ENCODE data around the gene KPTN.

The KPTN gene

DNA sequence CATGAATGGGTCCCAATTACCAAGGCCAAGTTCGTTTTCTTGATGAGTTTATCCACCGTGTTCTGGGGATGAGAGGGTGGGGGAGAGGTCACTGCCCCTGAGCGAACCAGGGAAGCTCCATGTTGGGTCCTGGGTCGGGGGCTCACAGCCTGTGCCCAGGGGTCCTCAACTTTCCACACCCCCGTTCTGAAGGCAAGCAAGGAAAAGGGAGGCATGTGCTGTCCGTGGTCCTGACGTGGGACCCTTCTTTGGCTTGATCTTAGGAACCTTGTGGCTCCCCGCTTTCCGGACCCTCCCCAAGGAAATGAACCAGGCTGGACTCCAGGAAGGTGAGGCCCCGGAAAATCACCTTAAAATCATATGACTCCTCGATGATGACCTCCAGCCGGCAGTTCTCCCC lies 46.5 kb downstream of the KPTN start:
- no peak for DNase-seq

DNA sequence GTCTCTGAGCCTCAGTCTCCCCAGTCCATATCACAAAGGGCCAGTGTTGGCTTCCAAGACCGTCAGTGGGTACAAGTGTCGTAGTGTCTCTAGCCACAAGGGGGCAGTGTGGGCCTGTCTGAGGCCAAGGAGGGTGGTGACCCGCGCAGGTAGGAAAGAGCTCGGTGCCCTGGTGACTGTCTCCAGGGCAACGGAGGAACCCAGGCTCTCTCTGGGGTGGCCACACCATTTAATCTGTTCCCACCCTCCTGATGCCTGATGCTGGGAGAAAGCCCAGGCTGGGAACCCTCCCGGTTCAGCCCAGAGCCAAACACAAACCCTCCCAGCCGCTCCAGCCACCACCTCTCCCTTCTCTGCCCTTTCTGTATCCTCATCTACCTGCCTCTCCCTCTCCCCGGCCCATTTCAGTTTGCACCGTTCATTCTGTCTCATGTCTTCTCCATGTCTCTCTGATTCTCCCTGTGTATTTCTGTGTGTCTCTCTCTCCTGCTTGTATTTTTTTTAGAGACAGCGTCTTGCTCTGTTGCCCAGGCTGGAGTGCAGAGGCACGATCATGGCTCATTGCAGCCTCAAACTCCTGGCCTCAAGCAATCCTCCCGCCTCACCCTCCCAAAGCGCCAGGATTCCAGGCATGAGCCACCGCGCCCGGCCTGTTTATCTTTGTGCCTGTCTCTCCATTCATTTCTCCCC lies 47.2 kb downstream of the KPTN start:
- peak in 50 of 51 donors; percentile 10 to 87 (median 60) for DNase-seq

DNA sequence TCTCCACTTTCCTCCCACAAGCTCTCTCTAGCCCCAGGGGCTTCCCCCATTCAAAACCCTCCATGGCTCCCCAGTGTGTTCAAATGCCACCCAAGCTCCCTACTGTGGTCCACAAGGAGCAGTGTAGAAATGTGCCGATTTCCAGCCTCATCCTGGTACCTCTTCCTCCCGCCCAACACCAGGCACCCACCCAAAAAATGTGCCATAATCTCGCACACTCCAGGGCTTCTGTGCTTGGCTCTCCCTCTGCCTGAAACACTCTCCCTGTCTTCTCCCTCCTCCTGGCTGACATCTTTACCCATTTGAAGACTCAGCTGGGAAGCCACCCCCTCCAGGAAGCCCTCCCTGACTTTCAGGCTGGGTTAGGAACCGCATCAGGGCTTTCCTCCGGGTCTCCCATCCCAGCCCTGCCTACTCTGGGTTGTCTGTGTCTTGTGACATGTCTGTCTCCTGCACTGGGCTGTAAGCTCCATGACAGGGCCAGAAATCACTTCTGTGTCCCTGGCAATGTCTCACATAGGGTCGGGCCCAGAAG lies 48.1 kb downstream of the KPTN start:
- no peak for DNase-seq

DNA sequence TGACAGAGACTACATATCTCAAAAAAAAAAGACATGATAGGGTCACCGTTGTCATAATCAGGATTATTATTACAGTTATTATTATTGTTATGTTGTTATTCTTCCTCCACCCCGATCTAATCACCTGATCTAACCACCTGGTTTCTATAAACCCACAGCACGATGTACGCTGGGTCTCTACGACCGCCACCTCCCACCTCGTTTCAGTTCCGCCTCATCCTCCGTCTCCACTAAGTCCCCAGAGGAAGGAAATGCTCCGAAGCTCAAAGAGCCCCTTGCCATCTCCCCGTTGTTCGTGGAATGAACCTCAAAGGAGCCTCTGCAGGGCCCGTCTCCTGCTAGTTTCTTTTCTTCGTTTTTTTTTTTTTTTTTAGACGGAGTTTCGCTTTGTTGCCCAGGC lies 48.8 kb downstream of the KPTN start:
- DNase-seq: no peak

DNA sequence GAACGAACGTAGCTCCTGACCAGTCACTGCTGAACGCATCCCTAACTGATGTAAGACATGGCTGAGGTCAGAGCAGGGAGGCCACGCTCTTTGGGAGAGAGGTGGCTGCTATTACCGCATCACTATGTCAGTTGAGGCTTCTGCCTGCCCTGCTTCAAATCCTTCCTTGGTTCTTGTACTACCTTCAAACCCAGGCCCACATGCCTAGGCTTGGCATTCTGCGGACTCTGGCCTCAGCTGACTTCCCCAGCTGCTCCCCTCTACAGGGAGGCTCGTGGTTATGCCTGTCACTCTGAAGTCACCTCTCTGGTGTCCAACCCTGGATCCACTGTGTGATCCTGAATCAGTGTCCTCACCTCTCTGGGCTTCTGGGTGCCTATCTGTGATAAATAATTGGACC lies 49.9 kb downstream of the KPTN start:
- no peak for DNase-seq

DNA sequence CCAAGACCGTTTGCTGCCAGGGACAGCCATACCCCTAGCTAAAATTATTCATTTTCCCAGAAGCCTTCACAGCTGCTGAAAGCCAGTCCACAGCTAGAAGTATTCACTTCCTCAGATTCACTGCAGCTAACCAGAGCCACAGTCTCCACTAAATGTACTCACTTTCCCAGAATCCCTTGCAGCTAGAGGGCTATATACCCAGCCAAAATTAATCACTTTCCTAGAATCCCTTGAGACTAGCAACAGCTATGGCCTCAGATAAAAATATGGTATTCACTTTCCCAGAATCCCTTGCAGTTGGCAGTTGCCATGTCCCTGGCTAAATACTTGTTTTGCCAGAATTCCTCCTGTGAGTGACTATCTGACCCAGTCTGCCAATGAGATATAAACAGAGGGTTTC lies 50.9 kb downstream of the KPTN start:
- no peak for DNase-seq

DNA sequence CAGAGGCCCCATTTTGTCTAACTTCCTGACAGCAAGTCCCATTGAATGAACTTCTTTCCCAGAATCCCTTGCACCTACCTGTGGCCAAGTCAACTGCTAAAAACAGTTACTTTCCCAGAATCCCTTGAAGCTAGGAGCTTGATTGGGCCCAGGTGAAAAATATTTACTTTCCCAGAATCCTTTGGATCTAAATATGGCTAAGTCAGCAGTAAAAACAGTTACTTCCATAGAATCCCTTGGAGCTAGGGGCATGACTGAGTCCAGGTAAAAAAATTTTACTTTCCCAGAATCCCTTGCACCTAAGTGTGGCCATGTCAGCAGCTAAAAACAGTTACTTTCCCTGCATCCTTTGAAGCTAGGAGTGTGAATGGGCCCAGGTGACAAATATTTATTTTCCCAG lies 51.5 kb downstream of the KPTN start:
- DNase-seq: no peak

DNA sequence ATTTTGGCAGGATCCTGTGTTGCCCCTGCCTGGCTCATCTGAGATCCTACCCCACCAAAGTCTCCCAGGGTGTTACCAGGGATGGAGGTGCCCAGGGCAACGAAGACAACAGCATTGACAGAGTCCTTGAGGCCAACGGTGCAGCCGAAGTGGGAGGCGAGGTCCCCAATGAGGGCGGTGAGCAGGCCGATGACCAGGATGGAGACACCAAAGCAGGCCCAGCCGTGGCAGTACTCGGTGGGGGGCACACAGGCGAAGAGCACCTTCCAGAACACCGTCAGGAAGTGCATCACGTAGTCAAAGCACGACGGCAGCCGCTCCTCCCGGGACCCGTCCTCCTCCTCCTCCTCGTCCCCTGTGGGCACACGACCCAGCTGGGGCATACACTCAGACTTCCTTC lies 51.9 kb downstream of the KPTN start:
- DNase-seq: no peak

DNA sequence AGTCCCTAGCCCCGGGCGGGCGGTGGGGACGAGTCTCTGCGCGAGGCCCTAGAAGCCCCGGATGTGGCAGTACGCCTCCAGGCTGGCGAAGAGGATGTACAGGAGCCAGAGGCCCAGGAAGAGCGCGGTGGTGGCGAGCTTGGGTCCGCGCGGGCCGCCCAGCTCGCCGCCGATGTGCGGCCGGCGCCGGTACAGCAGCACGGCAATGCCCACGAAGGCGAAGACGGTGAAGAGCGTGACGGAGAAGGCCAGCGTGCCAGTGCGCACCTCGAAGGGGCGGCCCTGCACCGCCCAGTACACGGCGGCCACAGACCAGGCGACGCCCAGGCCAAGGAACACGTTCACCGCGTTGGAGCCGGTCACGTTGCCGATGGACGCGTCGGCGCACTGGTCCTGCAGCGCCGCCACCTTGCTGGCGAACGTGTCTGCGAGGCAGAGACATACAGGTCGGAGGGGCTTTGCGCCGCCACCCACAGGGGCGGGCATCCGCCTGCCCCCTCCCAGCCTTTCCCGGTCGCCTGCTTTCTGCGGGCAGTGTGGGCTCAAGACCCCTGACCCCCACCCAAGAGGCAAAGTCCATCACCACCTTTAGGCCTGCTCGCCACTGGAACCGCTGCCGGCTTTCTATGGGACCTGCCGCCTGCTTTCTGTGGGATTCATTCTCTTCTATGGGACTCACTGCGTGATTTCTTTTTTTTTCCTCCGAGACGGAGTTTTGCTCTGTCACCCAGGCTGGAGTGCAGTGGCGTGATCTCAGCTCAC lies 53.8 kb downstream of the KPTN start:
- DNase-seq: no peak

DNA sequence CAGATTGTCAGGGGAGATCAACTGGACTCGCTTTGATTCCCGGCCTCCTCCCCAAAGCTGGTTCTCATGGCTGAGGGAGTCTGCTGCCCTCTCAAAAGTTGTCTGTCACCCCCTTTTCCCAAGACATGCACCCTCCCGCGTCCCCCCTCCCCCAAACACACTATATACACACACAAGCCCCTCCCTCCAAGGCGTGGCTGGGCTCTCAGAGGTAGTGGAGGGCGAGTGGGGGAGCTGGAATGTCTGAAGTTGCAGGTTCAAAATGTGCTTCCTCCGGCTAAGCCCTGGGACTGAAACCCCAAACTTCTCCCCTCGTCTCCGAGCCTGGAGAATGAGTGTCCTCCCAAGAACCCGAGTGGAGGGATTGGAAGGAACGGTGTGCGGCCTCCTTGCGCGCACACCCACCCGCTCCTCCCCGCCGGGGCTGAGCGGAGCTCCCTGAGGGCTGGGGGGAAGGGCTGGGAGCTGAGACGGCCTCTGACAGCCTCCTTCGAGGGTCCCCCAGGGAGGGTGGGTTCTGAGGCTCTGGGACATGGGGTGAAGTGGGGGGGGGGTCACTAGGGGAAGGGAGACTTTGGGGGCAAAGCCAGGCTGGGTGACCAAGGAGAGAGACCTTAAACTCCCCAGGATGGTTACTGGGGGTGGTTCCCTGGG lies 54.8 kb downstream of the KPTN start:
- DNase-seq: no peak

DNA sequence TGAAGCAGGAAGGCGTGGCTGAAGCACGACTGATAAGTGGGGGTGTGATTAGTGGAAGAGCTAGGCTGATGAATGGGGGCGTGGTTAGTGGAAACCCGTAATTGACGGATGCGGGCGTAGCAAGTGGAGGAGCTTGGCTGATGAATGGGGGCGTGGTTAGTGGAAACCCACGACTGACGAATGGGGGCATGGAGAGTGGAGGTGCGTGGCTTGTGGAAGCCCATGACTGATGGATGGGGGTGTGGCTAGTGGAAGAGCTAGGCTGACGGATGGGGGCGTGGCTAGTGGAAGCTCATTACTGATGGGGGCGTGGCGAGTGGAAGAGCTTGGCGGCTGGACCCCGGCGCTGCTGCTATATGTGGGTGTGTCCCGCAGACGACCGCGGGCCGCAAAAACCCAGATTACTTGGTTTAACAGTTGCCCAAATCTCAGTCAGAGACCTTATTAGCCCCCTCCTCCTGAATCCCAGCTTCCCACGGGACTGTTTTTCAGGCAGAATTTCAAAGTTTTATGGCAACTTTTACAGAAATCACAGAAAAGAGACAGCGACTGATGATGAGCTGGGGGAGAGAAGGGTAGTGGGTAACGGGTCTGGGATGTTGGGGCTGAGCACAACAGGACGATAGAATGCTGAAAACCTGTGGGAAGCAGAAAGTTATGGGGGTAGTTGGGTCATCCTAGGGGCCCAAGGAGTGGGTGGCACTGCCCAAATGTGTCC lies 55.7 kb downstream of the KPTN start:
- peak in 50 of 51 donors; percentile 2 to 93 (median 66) for DNase-seq

DNA sequence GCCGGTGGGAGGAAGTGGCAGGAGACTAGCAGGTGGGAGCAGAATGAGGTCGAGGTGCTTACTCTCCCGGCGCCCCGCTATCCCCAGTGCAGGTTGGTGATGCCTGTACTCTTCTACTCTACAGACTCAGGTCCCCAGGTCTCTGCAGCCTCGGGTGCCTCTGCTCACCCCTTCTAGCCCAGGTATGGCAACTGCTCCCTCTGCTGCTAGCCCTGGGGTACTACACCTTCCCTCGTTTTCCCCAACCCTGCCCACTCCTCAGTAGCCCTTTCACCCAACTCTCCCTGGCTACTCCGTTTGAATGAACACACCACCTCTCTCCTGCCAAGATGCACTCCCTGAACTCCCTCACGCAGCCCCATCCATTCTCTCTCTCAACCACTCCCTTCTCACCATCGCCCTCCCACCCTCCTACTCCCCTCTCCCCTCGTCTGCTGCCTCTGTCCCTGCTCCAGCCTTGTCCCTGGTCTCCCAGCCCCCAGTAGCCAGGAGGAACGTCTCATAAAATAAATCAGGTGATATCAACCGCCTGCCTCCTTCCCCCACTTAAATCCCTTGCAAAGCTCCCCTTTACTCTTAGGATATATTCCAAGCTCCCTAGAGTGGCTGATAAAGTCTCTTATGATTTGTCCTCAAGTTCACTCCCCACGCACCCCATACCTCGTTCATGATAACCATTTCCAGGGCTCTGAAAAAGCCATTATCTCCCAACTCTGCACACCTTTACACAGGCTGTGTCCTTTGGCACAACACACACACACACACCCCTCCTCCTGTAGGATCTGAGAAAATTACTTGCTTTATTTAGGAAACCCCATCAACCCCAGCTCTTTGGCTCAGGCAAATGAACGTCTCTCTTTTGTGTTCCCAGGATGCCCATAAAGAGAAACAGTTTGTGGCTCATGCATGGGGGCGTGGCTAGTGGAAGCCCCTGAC lies 56.5 kb downstream of the KPTN start:
- peak in 36 of 51 donors; percentile 1 to 61 (median 25) for DNase-seq

Measured in hypothalamus (tissue), 51 donors.